Right lobe of liver (tissue), 6 donors: ENCODE results near the gene AFAP1. TPM values are rescaled to one million over a fixed set of nuclear protein-coding genes. Genes with fewer than 3 reads are reported as not detected.

Experiments
- ATAC-seq, 4 donors: fragments of 200-7000 bp; cut with Tn5 transposase; one replicate each; pipeline ENCODE4 v1.9.1; 2020; ENCODE audit warnings: mild to moderate bottlenecking in 4 of 4, moderate library complexity in 4 of 4
- DNase-seq, 3 donors: peaks; one replicate each; pipeline ENCODE4 v3.0.0-alpha.2; 2020
- H3K27ac ChIP-seq, 3 donors: fragments of 200-600 bp; one replicate each; pipeline ENCODE4 v1.8.0; 2022
- H3K27me3 ChIP-seq, 2 donors: fragments of 200-600 bp; one replicate each; pipeline ENCODE4 v1.8.0; 2022
- H3K36me3 ChIP-seq, 4 donors: fragments of 200-600 bp; sonication (generic) in 1 of 4; one replicate each; pipeline versions ENCODE4 v1.5.1 to v1.8.0; 2017 to 2022; ENCODE audit warnings: control low read depth in 1 of 4
- H3K4me1 ChIP-seq, 4 donors: fragments of 200-600 bp; sonication (generic) in 1 of 4; one replicate each; pipeline versions ENCODE4 v1.5.1 to v1.8.0; 2017 to 2022; ENCODE audit warnings: control low read depth in 1 of 4
- H3K4me3 ChIP-seq, 3 donors: fragments of 200-600 bp; one replicate each; pipeline ENCODE4 v1.8.0; 2022
- H3K9me3 ChIP-seq, 4 donors: fragments of 200-600 bp; sonication (generic) in 1 of 4; one replicate each; pipeline versions ENCODE4 v1.5.1 to v1.8.0; 2017 to 2022; ENCODE audit warnings: control low read depth in 1 of 4
- CTCF ChIP-seq, 4 donors: fragments of 200-600 bp in 3 of 4; fragments of 450-650 bp in 1 of 4; IDR thresholded peaks; one replicate each; pipeline versions ENCODE4 v1.5.1 to v1.8.0; 2016 to 2022; ENCODE audit warnings: antibody characterized with exemption in 4 of 4, mild to moderate bottlenecking in 2 of 4
- POLR2A ChIP-seq: fragments of 450-650 bp; IDR thresholded peaks from one replicate; pipeline ENCODE4 v1.6.1; 2017; ENCODE audit warnings: antibody characterized with exemption, mild to moderate bottlenecking
- WGBS: methylation state at CpG from one replicate; pipeline ENCODE4 v1.1.6; 2018; ENCODE audit warnings: low coverage, low lambda C conversion rate; ENCODE audit not compliant: insufficient coverage; ENCODE audit errors: missing lambda C conversion rate; 5-methylcytosine and 5-hydroxymethylcytosine counted together
- intact Hi-C, 2 donors: fragments of 100-400 bp; cut with DNase I; formaldehyde crosslinking; loops; one replicate each; pipeline versions ENCODE4 v1.11.2 to v1.14.1; 2022
- total RNA-seq, 6 experiments: library from RNA; depleted of rRNA in 2 of 6; stranded (reverse); fragments of >200 nt in 2 of 6; fragmentation: NEBNext Ultra II Directional in 3 of 6; extraction: Animal tissue kit (Norgen Biotek cat#: 25700) in 3 of 6; gene quantifications; one replicate each; pipeline versions ENCODE4 v1.1.0 to v1.2.4, GENCODE V29; 2016 to 2023
- donor health status: DM: no; HTN: yes; CAD: no.
- donor health status: DM: no; HTN: no; CAD: no.
- donor health status: DM: no; HTN: no; CAD: no.
- donor health status: DM: no; HTN: yes; CAD: no.
- donor health status: DM: no; HTN: yes; CAD: no.

Gene AFAP1
- total RNA-seq, 6 experiments from 2014 or later: 0.95 to 3.1 (median 1.9) TPM

- Histone ChIP-seq H3K27me3 (no peaks in the 10 kb centered on the region), H3K9me3 (no peaks in the 10 kb centered on the region), H3K27ac (no peak overlapping the region), H3K36me3 (no peaks in the 10 kb centered on the region), H3K4me3 (no peak overlapping the region), H3K4me1 (no peaks in the 10 kb centered on the region)
- ATAC-seq: no peak
- TF ChIP-seq CTCF (IDR thresholded peaks at IDR 0.05): no peak
- no peak for TF ChIP-seq POLR2A
- WGBS: 79% methylated on average over 10 of the region's 15 CpGs
- intact Hi-C loops: no loop called here
- DNase-seq: peak in 1 of 3 donors; percentile 13
Observed at GRCh38 chr4:7787067-7787466, 152.6 kb downstream of the AFAP1 start.

GRCh38 chr4:7786517-7786916, 153.1 kb downstream of the AFAP1 start:
- WGBS: 86% methylated on average over 9 of the region's 10 CpGs
- no peaks in the 10 kb centered on the region for H3K27me3 ChIP-seq
- no peaks in the 10 kb centered on the region for H3K36me3 ChIP-seq
- TF ChIP-seq CTCF (IDR thresholded peaks at IDR 0.05) (no peak), POLR2A (no peak)
- no peak overlapping the region for H3K4me3 ChIP-seq
- intact Hi-C loops: no loop called here
- DNase-seq: no peak
- H3K27ac ChIP-seq: no peak overlapping the region
- no peak for ATAC-seq
- no peaks in the 10 kb centered on the region for H3K4me1 ChIP-seq
- H3K9me3 ChIP-seq: no peaks in the 10 kb centered on the region

GRCh38 chr4:7786040-7786439, 153.6 kb downstream of the AFAP1 start:
- 84% methylated on average over 7 of the region's 10 CpGs for WGBS
- H3K27ac ChIP-seq: no peak overlapping the region
- H3K4me3 ChIP-seq: no peak overlapping the region
- H3K36me3 ChIP-seq: no peaks in the 10 kb centered on the region
- H3K4me1 ChIP-seq: no peaks in the 10 kb centered on the region
- DNase-seq (peak in 1 of 3 donors; percentile 22), ATAC-seq (no peak)
- H3K9me3 ChIP-seq: no peaks in the 10 kb centered on the region
- TF ChIP-seq CTCF (IDR thresholded peaks at IDR 0.05) (no peak), POLR2A (no peak)
- intact Hi-C loops: no loop called here
- H3K27me3 ChIP-seq: no peaks in the 10 kb centered on the region

- H3K27ac ChIP-seq: no peak overlapping the region
- no peaks in the 10 kb centered on the region for H3K9me3 ChIP-seq
- DNase-seq (peak in 1 of 3 donors; percentile 15), ATAC-seq (no peak)
- TF ChIP-seq POLR2A: no peak
- TF ChIP-seq CTCF (IDR thresholded peaks at IDR 0.05): no peak
- H3K4me1 ChIP-seq: no peaks in the 10 kb centered on the region
- H3K4me3 ChIP-seq: no peak overlapping the region
- 69% methylated on average over 5 of the region's 11 CpGs for WGBS
- H3K36me3 ChIP-seq: no peaks in the 10 kb centered on the region
- intact Hi-C loops: no loop called here
- no peaks in the 10 kb centered on the region for H3K27me3 ChIP-seq
Observed at GRCh38 chr4:7785017-7785416, 154.6 kb downstream of the AFAP1 start.
